ENCODE measurements around the gene TMEM179.

Gene TMEM179

DNA sequence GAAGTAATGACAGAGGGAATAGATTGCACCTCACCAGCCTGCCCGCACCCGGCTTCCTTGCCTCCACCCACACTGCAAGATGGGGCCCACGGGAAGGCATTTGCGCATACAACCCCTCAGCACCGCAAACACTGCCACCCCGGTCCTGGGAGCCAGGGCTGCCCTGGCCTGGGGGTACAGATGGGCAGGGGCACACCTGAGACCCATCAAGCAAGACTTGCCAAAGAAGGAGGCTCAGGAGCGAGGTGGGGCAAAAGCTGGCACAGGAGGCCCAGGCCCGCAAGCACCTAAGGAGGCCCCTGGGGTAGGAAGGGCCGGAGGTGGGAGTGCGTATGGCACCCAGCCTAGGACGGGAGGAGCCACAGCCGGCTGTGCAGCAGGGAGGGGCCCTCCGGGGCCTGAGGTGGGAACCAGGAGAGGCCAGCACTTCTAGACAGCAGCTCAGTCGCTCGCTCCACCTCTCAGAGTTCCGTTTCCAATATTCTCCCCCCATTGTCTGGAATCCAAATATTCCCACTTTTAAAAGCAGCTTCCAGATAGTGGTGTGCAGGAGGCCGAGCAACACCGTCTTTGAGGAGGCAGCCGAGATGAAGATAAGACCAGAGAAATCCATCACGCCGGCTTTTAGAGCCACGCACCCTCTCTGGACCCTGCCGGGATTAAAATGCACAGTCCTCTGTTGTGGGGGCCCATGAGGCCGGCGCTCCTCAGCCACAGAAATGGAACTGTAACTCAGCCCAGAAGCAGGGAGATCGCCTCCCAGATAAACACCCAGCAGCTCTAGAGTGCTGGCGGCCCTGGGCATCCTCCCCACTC is 37.2 kb downstream of the TMEM179 start:
- DNase-seq = no peak

DNA sequence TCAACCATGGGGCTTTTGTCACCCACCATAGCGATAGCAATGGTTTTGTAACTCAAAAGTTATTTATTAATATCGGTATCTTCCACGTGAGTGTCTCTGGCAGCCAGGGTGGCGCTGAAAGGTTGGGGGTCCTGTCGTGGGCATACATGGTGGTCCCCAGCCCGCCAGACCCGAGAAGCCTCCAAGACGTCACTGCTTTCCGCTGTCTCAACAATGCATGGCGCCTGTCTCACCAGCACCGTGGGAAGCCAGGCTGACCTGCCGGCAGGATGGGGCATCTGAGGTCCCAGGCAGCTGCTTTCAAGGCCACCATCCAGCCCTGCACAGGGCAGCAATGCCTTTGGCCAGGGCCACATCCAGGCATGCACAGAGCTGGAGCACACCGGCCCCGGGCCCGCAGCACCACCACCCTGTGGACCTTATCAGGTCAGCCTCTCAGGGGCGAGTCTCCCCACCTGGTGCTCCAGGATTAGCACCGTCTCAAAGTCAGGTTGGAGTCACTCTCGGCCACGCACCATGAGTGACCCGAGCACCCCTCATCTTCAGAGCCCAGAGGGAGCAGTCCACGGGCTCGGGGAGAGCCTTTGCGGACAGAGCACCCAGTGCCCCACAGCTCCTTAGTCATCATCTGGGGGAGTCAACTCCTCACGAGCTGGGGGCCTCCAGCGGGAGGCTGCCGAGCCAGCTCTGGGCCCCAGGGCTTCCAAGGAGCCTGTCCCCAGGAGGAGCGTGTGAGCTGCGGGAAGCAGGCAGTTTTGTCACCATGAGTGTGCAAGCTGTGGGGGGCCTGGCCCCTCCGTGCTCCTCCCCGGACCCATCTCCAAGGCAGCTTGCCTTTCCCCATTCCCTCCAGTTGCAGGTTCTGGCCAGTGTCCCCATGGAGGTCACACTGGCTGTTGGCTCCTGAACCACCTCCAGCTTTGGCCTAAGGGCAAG is 39.6 kb downstream of the TMEM179 start:
- no peak for DNase-seq

DNA sequence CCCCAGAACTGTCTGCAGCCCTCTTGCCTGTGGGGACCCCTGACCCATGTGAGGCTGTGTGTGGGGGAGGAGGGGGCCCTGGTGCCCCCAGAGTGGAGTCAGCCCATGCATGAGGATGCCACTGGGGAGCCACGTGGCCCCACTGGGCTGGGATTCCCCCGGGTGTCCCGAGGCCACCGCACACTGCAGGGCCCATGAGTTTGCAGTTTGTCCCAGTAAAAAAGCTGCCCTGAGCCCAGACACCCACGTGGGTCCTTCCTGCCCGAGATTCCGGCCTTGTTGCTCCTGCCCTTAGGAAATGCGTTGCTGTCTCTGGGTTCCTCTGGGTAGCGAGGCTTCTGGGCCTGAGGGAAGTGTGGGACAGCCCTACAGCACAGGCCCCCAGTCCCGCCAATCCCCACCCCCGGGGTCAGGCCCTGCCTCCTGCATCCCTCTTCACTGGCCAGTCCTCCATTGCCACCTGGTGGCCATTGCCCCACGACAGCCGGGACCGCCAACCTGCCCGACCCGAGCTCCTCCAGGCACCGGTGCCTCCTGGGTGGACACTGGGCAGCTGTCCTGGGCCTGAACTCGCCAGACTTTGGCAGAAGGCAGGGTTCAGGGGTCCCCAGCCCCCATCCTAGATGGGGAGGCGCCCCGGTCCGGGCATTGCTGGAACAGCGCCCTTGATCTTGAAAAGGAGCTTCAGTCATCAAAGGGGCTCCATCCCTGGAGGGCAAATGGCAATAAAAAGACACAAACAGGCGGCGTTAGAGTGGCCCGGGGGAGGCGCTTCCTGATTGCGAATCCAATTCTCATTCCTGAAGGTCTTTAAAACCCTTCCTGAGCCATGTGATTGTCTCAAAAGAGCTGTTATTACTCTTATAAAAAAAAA is 40.6 kb downstream of the TMEM179 start:
- DNase-seq = no peak

DNA sequence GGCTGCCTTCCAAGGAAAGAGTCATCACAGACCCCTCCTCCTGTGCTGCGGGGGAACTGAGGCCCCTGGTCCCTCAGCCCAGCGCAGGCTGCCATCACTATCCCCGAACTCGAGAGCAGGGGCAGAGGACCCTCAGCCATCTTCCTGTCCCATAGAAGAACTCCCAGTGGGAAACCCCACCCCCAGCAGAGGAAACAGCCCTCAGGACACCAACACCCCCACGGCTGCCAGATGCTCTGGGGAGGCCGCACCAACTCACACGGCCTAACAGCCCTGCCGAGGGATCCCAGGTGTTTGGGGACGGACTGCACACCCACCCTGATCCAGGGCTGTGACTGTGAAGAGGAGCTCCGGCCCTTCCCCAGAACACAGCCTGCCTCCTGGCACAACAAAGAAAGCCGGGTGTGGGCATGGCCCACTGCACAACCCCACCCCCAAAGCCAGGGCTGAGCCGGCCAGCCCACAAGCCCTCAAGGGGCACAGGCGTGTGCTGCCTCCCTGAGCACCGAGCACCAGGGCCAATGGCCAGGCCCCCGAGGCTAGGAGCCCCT is 41.3 kb downstream of the TMEM179 start:
- DNase-seq = no peak

DNA sequence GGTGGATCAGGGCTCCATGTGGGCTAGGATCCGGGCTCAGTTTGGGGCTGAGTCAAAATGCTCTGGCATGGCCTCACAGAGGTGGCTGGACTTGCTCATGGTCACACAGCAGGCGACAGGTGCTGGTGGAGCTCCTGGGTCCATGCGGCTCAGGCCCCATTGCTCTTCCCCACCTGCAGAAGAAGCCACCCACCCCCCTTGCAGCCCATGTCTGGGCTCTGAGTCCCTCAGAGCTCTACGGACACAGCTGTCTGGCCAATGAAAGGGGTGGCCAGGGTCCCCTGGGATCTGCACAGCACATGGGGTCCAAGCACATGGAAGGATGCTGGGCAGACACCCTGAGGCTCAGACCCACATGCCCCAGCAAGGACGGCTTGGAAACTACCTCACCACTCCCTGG is 42.0 kb downstream of the TMEM179 start:
- no peak for DNase-seq

DNA sequence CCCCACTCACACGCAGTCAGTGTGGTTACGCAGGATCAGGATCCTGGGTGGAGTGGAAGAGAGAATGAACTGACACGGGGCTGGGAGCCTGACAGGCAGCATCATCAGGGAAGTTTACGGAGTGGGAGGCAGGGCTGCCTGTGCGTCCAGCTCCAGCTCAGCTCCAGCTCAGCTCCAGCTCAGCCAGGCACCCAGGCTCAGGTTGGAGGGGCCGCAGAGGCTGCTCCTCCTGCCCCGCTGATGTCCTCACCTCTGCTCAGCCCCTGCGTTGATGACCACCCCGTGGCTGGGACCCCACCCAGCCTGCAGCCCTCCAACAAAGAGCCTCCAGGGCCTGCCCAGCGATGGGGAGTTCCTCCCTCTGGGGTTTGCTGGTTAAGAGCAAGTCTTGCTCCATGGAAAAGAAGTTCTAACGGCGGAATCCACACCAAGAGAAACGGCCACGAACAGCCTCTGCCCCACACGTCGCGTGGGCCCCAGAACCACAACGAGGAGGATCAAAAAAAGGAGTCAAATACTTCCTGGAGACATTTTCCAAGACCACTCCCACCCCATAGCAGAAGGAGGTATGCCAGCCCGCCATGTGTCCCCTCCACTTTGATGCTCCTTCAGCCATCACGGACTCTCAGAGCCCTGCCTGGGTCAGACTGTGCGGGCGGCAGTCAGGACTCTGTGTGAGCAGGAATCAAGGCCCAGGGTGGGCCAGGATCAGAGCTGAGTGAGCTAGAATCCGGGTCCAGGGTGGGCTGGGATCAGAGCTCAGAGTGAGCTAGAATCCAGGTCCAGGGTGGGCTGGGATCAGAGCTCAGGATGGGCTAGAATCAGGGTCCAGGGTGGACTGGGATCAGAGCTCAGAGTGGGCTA is 42.7 kb downstream of the TMEM179 start:
- no peak for DNase-seq

DNA sequence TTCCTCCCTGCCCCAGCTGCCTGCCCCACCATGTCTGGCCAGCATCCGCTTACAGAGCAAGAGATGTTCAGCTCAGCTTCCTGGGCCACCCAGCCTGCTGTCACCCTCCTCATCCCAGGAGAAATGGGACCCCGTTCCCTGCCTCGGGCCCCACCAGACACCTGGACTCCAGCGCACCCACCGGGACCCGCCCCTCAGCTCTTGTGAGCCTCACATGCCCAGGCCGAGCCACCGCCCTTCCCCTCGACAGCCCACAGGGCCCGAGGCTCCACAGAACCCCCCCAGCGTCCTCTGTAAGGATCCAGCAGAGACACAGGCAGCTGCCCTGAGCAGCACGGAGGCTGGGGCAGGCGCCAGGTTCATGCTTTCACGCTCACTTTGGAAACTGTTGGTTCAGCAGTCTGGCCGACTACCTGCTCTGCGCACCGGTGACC is 43.4 kb downstream of the TMEM179 start:
- DNase-seq = no peak

DNA sequence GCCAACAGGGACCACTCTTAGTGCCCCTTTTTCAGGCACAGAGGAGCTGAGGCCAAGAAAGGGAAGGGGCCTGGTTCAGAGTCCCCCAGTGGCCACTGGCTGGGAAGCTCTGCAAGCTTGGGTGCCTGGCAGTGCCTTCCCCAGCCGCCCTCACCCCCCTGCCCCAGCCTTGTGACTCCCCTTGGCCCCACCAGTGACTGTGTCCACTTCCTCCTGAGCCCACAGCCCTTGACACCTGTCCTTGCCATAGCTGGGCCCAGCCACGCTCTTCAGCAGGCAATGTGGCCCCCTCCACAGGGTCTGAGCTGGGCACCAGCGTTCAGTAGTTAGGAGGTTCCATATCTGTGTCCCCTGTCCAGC is 44.0 kb downstream of the TMEM179 start:
- no peak for DNase-seq

DNA sequence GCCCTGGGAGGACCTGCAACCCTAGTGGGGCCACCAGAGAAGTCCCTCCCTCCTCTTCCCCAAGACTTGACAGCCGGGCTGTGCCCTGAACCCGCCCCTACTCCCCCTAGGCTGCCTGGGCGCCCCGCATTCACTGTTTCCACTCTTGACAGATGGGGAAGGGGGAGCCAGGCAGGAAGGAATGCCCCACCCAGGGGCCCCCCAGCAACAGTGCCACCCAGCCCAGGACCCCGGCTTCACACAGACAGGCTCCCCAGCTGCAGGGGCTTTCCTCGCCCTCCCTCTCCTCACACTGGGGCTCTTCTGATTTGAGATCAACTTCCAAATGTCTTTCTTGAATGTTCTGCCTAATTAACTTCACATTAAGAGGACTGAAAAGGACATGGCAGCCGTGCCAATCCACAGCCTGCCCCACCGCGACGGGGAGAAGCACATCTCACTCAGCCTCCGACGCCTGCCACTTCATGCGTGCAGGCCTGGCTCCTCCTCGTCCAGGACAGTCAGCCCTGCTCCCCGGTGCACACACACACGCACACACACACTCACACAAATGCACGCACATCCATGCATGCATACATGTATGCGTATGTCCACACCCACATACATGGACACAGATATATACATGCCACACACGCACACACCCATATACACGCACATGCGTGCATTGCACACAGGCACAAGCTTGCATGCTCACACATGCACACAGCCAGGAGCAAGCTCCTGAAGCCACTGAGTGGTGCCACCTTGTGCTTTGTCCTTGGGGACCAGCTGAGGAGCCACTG is 44.6 kb downstream of the TMEM179 start:
- no peak for DNase-seq

DNA sequence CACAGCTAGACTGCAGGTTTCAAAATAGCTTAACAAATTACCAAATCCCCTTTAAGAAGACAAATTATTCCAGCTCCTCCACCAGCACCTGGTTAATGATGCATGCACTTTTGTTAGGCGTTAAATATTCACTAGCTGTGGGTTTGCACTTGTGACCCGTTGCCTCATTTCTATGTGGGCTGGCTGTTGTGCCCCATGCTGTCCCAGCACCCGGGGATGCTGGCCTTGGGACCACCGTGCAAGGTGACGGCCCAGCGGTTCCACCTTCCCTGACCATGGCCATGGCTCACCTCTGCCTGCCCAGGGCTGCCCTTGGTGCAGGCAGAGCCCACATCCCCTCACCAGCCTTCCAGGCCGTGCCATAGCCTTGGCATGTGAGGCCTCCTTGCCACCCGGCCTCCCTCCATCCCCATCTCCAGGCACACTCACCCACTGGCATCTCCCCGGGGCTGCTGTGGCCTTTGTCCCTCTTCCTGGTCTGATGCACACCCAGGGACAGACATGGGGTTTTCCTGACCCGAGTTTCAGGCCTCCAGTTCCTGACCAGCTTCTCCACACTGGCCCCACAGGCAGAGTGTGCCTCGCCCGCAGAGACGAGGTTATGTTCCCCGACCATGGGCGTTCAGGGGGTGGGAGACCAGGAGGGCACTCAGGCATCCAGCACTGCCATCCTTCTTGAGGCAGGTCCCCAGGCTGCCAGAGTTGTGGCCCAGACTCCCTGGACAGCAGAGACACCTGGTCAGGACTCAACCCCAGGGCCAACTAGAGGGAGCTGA is 45.4 kb downstream of the TMEM179 start:
- no peak for DNase-seq

DNA sequence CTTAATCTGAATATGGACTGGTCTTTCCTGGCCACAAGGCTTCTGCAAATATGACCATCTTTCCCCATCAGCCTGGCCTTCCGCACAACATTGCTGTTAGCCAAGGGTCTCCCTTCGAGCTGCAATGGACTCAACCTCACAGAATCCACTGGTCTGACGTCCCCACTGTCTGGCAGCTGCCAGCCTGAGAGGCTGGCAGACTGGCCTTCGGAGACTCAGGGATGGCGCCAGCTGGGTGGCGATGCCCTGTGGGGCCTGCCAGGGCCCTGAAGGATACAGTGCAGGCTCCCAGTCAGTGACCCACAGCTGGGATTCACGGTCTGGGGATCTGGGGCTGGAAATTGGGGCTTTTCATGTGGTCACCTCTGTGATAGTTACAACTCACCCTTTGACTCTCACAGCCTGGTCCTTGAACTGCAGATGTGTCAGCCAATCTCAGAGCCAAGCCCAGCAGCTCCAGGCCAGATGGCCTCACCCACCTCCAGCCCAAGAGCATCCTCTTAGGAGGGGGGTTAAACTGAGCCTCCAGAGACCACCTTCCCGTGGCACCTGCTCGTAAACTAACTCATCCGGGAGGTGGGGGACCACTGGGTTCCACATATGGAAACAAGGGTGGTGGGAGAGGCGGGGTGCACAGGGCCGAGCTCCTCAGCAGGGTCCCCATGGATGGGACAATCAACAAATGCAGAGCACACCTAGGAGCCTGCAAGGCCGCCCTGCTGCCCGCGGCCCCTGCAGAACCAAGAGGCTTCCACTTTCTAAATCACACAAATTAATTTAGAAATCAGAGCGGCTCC is 46.1 kb downstream of the TMEM179 start:
- no peak for DNase-seq

DNA sequence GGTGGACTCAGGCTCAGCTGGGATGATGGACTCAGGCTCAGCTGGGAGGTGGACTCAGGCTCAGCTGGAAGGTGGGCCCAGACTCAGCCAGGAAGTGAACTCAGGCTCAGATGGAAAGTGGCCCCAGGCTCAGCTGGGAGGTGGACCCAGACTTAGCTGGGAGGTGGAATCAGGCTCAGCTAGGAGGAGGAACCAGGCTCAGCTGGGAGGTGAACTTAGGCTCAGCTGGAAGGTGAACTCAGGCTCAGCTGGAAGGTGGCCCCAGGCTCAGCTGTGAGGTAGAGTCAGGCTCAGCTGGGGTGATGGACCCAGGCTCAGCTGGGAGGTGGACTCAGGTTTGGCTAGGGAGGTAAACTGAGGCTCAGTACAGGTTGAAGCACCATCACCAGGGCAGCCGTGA is 46.8 kb downstream of the TMEM179 start:
- DNase-seq = no peak

DNA sequence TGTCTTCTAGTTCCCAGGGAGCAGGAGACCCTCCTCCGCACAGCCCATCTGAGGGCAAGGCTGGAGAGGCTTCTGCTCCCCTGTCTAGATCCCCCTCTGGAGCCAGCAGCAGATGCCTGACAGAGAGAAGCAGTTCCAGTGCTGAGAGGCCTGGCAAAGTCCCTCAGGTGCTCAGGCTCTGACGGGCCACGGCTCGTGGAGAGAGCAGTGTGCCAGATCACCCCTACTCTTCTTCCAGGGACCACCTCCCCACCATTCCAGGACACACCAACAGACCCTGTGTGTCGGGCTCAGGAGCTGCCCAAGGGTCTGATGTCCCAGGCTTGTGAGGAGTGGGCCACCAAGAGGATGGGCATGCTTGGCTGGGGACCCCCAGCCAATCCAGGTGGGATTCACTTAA is 47.5 kb downstream of the TMEM179 start:
- no peak for DNase-seq

DNA sequence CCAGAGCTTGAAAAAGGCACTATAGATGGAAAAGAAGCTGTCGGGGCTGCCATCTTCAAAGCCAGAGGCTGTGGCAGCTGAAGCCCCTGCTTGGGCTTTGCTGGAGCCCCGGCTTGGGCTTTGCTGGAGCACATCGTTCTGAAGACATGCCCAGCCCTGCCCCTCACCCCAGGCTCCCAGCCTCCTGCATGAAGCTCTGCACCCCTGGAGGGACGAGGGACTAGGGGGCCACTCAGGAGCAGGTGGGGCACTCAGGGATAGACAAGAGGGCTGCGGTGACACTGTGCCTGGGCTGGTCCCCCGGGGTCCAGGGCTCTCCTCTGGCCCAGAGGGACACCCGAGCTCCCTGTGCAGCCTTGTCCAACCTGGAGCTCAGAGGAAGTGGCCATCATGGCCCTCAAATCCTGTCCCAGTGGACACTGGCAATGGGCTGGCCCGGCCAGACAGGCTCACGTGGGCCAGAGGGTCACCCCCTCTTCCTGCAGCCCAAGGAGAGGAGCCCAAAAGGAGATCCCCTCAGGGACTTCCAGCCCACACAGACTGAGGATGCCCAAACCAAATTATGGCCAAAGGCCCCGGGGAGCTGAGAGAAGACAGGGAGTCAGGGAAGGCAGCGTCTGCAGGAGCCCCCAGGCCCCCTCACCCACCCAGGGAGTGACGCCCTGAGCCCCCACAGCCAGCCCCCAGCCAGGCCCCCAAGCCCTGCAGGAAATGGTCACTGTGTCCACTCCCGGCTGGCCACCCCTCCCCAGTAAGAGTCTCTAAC is 48.1 kb downstream of the TMEM179 start:
- DNase-seq = no peak

DNA sequence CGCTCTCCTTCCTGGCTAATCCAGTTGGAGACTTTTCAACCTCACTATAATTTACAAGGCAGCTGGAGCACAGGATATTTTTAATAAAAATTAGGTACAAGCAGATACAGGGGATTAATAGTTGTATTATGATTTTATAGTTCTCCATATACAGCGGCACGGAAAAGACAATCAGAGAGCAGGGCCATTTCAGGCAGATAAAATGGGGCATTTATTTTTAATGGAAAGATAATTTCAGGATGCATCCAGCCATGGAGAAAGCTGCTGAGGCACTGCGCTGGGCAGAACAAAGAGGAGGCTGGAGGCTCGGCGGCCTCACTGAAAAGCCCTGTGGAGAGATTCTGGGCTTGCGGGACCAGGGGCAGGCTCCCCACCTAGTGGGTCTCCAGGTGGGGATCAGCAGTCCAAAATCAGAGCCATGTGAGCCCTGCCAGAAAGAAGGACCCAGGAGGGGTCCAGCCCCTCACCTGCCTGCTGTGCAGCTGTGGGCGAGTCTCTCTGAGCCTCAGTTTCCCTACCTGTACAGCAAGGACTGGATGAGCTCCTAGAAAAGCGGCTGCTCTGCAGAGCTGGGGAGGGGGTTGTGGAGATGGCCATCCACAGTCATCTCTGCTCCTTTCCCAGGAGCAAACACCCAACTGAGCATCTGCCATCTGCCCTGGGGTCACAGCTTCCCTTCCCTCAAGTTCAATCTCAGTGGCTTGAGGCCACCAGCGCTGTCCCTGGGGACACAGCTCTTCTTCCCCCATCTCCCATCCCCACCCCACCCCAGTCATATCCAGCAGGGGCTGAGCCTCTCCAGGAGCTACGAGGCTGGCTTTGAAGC is 48.9 kb downstream of the TMEM179 start:
- no peak for DNase-seq

DNA sequence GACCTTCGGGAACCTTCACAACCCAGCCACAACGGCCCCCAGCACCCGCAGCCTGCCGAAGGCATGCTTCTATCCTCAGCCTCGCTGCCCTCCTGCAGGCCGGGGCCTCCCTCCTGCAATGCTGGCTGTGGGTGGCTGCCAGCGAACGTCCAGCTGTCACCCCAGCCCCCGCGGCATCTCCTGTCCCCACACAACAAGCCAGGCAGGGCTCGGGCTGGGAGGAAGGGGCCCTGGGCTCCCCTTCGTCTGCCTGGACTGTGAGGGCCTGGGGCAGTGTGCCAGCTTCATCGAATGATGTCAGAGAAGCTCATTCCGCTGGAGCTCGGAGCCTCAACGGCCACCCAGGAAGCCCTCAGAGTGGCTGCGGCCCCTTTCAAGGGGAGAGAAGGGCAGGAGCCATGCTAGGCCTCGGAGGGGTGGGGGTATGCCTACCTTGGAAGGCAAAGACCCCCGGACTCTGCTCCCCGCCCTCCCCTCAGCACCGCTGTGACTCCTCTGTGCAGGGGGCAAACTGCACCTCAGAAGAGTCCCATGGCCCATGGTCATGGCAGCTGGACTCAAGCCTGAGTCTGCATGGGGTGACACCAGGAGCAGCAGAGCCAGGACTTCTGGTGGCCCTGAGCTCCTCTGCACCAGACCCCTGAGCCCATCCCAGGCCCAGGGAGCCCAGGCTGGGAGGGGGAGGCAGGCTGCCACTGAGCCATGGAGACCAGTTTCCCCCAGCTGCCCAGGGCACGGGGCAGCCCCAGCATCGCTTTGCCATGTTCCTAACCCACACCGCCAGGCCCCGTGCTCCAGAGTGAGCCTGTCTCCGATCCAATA is 49.8 kb downstream of the TMEM179 start:
- DNase-seq = no peak

Data from DMS153 (cell line).